GM18502 (cell line): Measurements from ENCODE around the gene DNAJC30.
"Not testable (repeated sequence)": the region's sequence is repeated elsewhere in the genome, so short reads cannot be mapped to it uniquely, and the experiment has no call there.

ENCODE experiments used
- ATAC-seq: cut with Tn5 transposase; IDR thresholded peaks from one replicate; pipeline ENCODE4 v1.9.1; 2021; ENCODE audit warnings: mild to moderate bottlenecking; ENCODE audit not compliant: unreplicated experiment, poor library complexity

DNAJC30 gene

DNA sequence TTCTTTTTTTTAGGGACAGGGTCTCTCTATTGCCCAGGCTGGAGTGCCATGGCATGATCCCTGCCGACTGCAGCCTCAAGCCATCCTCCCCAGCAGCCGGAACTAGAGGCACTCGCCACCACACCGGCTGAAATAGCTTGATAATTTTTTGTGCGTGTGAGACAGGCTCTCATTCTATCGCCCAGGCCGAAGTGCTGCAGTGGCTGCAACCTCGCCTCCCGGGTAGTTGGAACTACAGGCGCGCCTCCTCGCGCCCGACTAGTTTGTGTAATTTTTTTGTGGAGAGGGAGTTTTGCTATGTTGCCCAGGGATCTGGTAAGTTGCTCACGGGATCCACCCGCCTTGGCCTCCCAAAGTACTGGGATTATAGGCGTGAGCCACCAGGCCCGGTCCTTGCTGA is 2.1 kb upstream of the DNAJC30 start:
- no peak for ATAC-seq

DNA sequence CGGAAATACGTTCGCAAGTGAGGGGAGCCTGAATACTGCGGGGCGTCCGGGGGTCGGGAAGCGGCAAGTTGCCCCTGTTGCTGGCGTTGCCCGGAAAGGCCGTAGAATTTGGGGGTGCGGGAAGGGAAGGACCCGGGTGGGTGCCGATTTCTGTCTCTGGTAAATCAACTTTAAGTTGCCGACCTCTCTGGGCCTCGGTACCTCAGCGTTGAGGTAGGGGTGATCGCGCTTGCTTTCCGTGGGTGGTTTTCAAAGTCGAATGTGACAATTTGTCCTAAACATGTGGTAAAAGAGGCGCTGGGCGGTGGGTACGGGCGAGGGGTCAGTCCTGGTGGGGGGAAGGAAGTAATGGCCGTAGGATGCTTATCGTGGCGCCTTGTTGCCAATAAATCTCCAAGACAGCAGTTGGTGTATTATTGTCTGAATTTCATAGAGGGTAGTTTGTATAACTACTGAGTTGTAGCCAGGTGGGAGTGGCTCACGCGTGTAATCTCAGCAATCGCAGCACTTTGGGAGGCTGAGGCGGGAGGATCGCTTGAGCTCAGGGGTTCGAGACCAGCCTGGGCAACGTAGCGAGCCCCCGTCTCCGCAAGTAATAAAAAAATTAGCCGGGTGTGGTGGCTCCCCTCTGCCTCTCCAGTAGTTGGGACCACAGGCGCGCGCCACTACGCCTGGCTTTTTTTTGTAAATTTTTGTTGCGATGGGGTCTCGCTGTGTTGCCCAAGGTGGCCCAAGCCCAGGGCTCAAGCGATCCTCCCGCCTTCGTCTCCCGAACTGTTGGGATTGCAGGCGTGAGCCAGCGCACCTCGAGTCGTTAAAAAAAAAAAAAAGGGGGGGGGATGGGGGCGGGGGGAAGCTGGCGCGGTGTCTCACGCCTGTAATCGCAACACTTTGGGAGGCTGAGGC is 788 bp upstream of the DNAJC30 start:
- peak; percentile 10 for ATAC-seq

DNA sequence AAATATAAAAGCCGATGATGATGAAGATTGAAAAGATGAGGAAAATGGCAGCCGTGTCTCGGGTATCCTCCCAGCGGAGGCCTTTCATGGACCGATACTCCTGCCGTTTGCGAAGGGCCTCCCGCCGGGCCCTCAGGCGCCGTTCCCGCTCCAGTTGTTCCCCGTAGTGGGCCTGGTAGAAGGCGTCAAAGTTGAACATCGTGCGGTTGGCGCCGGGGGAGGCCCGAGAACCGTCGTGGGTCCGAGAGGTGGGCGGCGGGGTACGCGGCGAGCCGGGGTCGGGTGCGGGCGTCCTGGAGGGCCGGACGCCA is 553 bp downstream of the DNAJC30 start:
- ATAC-seq, result peak; percentile 1

DNA sequence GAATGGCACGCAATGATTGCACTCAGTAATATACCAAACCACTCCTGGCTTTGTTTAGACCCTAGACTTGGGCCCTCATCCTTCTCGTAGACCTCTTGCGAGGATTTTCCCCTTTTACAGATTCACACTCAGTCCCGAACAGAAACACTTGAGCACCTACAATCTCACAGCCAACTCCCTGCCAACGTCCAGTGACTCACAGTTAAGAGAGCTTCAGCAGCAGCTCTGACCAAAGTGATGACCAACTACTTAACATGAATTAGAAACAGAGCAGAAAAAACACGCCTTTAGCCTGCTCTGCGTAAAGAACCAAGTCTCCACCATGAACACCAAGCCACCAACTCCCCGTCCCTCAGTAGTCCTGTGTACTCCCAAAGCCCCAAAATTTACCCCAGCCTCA is 2.2 kb downstream of the DNAJC30 start:
- no peak for ATAC-seq

DNA sequence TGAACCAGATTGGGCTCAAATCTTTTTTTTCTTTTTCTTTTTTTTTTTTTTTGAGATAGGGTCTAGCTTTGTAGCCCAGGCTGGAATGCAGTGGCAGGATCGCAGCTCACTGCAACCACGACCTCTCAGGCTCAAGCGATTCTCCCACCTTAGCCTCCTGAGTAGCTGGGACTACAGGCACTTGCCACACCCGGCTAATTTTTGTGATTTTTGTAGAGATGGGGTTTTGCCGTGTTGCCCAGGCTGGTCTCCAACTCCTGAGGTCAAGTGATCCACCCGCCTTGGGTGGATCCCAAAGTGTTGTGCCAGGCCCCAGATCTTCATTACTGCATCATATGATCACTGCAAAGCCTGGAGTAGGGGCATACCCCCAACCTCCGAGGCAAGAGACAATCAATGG is 2.8 kb downstream of the DNAJC30 start:
- ATAC-seq, result no peak

DNA sequence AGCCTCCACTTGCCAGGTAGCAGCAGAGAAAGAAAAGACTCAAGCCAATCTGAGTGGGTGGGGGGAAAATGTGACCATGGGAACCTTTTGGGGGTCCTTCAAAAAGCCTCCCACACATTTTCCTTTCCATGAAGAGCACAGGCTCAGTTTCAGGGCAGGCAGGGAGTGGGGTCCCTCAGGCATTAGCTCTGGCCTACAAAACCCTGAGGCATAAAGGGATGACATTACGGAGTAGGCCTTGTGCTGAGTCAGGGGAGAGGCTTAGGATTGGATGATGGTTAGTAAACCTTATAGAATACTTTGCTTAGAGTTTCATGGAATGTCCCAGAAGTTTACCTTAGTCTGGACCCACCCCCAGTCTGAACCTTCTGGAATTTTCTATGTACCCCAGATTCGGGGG is 3.5 kb downstream of the DNAJC30 start:
- no peak for ATAC-seq

DNA sequence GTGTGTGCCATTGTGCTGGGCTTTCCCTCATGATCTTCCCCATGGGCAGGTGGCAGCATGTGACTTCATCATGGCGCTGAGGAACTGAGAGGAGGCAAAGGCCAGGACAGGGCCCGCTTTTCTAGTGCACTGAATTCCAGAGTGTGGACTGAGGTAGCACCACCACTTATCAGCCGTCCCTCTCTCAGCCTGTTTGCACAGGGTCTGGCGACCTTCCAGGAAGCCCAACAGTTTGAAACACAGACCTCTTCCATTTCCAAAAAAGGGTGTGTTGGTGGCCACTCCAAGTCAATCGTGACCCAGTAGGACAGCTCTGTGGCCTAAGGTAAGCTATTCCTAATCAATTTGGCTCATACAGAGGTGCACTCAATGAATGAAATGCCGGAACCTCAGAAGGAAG is 4.4 kb downstream of the DNAJC30 start:
- no peak for ATAC-seq

DNA sequence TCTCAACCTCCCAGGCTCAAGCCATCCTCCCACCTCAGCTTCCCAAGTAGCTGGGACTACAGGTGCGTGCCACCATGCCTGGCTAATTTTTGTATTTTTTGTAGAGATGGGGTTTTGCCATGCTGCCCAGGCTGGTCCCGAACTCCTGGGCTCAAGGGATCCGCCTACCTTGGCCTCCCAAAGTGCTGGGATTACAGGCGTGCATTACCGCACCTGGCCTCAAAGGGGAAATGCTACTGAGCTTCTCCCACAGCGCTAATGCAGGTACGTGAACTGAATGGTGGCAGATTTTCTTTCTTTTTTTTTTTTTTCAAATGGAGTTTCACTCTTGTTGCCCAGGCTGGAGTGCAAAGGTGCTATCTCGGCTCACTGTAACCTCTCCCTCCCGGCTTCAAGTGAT is 7.2 kb downstream of the DNAJC30 start:
- ATAC-seq, result not testable (repeated sequence)

DNA sequence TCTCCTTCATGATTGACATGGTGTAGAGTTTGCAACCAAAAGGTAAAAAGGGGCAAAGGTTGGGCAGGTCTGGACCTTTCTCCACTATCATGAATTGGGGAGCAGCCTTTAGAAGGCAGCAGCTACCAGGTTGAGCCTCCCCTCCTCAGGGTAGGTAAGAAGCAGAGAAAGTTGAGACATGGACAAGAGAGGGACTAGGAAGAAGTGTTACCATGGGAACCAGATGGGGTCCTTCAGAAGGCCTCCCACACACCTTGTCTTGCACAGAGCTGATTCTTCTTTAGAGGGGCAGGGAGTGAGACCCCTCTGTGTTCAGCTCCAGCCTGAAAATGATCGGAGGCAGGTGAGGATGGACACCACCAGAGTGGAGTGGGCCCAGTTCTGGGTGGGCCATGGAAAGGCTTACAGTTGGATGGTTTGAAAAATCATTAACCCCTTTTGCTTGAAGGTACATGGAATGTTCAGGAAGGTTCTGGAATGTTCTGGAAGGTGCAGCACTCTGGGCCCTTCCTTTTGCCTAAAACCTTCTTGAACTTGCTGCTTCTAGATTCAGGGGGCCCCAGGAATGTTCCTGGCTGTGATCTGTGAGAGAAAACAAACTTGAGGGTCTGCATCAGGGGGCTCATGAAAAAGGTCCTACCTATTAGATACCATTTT is 8.7 kb downstream of the DNAJC30 start:
- ATAC-seq, result no peak

DNA sequence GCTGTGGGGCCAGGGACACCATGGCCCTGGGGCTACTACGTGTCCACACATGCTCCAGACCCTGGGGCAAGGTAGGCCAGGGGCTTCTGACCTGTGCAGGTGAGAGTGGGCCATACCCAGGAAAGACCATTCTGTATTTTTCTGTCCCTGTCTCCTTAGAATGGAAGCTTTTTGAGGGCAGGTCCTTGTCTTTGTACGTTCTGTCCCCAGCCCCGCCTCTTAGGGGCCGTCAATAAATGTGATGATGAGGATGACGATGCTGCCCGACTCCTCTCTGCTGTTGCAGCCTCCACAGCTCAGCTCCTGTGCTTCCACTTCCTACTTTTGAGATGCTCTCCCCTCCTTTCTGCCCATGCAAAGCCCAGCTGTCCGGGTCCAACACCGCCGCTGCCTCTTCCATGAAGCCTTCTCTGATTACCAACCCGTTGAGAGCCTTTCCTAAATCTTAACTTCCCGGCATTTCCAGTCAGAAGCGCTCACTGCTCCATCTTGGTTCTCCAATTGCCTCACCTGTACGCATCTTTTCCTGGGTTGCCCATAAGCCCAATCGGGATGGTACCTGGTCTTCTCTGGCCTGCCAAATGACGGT is 11.3 kb downstream of the DNAJC30 start:
- ATAC-seq, result no peak

DNA sequence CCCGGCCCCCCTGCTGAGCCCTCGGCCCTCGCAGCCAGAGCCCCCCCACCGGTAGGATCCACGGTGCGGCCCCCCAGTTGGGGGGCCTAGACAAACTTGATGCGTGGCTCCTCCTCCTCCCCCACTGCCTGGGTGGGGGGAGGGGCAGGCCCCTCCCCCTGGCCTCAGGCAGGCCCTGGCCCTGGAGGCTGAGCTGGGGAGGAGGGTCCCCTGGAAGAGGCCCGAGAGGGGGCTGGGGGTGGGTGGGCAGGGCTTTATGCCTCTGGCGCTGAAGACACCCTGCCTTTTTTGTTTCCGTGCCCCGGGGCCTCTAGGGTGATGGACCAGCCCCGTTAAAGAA is 12.0 kb downstream of the DNAJC30 start:
- no peak for ATAC-seq

DNA sequence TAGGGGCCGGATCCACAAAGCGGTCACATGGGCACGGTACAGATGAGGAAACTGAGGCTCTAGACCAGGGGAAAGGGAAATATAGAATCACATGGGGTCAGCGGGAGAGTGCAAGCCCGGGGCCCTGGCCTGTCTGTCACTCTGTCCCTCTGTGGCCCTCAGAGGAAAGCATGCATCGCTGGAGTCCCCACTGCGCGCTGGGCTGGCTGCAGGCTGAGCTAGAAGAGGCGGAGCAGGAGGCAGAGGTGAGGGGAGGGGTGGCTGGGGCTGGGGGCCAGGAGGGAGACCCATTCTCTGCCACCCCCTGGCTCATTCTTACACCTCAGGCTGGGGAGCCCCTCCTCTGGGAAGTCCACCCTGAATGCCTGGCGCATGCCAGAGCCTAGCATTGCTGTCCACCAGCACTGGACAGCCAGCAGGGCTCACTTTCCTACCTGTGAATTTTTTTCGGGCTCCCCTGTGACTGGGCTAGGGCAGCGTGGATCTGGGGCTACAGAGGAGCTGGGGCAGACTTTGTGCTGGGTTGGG is 13.3 kb downstream of the DNAJC30 start:
- ATAC-seq, result no peak

DNA sequence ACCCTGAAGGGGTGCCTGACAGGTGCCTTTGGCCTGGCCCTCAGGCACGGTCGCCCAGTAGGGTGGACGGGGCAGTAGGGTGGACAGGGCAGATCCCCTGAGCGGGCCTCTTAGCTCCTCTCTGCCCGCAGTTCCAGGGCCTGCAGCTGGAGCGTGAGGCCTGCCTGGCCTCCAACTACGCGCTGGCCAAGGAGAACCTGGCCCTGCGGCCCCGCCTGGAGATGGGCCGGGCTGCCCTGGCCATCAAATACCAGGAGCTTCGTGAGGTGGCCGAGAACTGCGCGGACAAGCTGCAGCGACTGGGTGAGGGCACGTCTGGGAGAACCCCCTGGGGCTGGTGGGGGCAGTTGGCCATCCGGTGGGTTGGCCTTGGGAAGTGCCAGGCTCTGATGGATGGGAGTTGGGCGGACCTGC is 14.0 kb downstream of the DNAJC30 start:
- ATAC-seq, result no peak

DNA sequence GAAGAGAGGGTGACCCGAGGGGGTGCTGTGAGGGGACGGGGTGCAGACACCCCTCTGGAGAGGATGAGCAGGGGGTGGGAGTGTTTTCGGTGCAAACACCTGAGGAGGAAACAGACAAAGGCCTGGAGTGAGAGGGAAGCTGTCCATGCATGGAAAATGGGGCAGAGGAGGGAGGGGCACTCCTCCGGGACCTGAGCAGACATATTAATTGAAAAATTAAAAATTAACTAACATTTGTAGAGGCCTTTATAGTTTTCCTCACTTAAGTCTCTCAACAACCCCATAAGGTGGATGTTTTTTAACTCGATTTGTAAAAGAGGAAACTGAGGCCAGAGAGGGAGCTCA is 14.4 kb downstream of the DNAJC30 start:
- ATAC-seq, result no peak

DNA sequence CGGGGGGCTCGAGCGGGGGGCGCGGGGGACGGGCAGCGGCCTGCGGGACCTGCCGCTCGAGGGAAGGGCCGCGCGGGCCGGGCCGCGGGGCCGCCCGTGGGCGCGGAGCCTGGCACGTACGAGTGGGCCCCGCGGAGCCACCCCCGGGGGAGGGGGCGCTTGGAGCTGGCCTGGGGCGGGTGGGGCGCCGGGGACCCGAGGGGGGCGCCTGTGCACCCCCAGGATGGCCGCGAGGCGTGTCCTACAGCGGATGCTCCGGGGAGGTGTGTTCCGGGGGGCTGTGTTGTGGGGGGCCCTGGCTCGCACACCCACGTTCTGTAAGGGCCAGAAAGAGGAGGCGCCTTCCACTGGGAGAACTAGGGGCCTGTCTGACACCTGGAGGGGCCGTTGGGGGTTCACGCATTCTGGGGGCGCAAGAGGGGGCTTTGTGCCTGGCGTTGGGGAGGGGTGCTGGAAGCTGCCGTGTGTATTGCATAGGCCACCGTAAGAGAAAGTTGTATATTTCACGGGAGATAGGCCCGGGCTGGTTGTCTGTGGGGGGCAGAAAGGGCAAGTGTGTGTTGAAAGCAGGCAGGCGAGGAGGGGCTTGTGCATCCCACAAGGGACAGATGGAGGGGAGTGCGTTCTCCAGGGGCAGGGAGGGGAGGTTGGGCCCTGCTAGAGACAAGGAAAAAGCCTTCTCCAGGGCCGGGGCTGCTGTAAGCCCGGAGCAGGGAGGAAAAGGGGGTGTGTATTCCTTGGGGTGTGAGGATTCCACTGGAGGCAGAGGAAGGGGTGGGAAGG is 15.0 kb downstream of the DNAJC30 start:
- no peak for ATAC-seq

DNA sequence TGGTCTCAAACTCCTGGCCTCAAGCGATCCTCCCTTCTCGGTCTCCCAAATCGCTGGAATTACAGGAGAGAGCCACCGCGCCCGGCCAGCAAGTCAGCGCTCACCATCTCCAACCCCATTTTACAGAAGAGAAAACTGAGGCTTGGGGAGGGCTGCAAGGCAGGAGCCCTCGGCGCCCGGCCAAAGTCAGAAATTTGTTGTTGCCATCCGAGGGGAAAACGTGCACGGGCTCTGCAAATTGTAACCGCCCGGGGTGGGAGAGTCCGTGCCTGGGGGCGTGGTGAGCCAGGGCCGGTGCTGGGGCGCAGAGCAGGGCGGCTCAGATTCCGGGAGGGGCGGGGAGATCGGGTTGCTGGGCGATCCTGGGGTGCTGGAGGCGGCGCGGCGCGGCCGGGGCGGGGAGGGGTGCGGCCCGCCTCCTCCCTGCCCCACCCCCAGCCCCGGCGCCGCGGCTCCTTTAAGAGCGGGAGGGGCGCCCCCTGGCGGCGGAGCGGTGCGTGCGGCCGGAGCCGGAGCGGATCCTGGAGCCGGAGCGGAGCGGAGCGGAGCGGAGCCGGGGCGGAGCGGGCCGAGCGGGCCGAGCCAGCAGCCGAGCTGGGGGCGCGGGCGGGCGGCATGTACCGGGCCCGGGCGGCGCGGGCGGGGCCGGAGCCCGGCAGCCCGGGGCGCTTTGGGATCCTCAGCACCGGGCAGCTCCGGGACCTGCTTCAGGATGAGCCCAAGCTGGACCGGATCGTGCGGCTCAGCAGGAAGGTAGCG is 15.7 kb downstream of the DNAJC30 start, which contains the start of gene VPS37D:
Gene VPS37D (plus strand): TSS at position 488 of the 759 bp plus-strand sequence. CDS start 128 bp downstream, at position 616.
- peak; percentile 97 for ATAC-seq

DNA sequence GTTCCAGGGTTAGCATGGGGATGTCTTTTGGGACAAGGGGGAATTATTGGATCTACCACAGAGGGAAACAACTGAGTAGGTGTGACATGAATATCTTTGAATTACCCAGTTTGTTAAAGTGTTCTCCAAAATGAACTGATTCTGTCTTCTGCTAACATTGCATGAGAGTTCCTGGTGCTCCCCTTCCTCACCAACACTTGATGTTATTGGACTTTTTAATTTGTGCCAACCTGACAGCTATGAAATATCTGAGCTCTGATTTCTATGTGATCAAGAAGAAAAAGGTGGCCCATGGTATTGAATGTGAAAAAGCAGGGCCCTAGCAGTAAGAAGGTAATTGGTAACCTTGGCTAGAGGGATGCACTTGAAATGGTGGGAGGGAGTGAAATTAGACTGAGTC is 20.2 kb downstream of the DNAJC30 start:
- ATAC-seq, result no peak

DNA sequence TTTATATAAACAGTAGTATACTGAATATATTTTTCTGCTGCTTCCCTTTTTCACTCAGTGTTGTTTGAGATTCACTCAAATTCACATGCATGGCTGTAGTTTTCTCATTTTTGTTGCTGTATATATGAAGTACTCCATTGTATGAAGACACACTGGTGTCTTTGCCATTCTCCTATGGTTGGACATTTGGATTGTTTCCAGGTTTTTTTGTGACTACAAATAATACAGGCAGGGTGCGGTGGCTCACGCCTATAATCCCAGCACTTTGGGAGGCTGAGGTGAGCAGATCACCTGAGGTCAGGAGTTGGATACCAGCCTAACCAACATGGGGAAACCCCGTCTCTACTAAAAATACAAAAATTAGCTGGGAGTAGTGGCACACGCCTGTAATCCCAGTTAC is 22.7 kb downstream of the DNAJC30 start:
- not testable (repeated sequence) for ATAC-seq

DNA sequence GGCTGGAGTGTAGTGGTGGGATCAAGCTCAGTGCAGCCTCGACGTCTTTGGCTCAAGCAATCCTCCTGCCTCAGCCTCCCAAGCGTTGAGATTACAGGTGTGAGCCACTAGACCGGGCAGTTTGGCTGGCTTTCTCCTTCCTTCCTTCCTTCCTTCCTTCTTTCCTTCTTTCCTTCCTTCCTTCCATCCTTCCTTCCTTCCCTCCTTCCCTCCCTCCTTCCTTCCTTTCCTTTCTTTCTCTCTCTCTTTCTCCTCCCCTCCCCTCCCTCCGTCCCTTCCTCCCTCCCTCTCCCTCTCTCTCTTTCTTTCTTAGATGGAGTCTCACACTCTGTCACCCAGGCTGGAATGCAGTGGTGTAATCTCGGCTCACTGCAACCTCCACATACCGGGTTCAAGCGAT is 23.3 kb downstream of the DNAJC30 start:
- ATAC-seq, result no peak

DNA sequence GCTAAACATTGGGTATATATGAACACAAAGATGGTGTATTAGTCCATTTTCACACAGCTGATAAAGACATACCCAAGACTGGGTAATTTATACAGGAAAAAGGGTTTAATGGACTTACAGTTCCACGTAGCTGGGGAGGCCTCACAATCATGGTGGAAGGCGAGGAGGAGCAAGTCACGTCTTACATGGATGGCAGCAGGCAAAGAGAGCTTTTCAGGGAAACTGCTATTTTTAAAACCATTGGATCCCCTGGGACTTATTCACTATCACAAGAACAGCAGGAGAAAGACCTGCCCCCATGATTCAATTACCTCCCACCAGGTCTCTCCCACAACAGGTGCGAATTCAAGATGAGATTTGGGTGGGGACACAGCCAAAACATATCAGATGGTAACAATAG is 27.9 kb downstream of the DNAJC30 start:
- ATAC-seq, result not testable (repeated sequence)
